Right ventricle myocardium inferior (tissue), 1 donor: Measurements from ENCODE around the gene NAA30. TPM values are rescaled to one million over a fixed set of nuclear protein-coding genes. Genes with fewer than 3 reads are reported as not detected.

Source experiments
- ATAC-seq: fragments of 200-7000 bp; cut with Tn5 transposase; one replicate; pipeline ENCODE4 v1.9.1; 2020; ENCODE audit warnings: mild to moderate bottlenecking, moderate library complexity
- DNase-seq: peaks from one replicate; pipeline ENCODE4 v3.0.0; 2021; ENCODE audit errors: missing footprints
- intact Hi-C: fragments of 100-400 bp; cut with DNase I; formaldehyde crosslinking; loops from one replicate; pipeline ENCODE4 v1.11.0; 2022
- total RNA-seq: library from RNA; stranded (reverse); fragmentation: NEBNext Ultra II Directional; extraction: Animal tissue kit (Norgen Biotek cat#: 25700); gene quantifications from one replicate; pipeline ENCODE4 v1.2.1, GENCODE V29; 2021
- donor health status: DM: no; HTN: yes; CAD: no; lungs with severe emphysema.

NAA30 gene
- total RNA-seq, 1 donor from 2014 or later = 22.0 TPM

DNA sequence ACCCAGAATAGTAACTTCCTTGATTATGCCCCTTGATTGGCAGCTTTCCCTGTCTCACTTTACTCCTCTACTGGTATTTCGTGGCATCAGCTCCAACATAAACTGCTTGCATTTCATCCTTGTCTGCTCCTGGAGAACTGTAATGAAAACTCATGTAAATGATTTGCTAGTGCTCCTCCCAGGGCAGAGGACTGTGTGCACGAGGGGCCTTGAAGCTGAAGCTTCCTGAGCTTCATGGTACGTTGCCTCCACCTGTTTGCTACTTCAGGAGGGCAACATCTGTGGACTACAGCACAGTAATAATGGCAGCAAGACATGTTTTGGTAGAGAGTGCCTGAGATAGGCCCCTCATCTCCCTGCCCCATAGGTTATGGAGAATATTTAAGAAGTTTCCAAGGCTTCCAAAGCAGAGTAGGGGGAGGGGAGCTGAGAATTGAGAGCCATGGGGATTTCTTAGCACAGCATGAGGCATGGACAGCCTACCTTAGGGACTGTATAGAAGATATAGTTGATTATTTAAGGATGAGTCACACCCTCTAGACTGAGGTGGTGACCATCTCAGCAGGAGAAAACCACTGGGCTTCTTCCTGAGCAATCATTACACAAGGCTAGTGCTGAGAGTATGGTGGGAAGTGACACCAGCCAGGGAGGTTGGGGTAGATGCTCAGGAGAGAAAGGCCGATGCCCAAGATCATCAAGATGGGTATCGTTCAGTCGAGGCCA lies 73.8 kb downstream of the NAA30 start:
- intact Hi-C loops = no loop called here
- DNase-seq (no peak), ATAC-seq (no peak)

Other genes starting within 250 kb of the NAA30 start
- gene EXOC5, start 121.7 kb upstream of the NAA30 start, total RNA-seq = 63.3 TPM
- 42.9 TPM for gene AP5M1, start 121.6 kb upstream of the NAA30 start, total RNA-seq
- not detected for gene CCDC198, start 103.3 kb downstream of the NAA30 start, total RNA-seq